ENCODE results near the gene IRF2BP2.

The IRF2BP2 gene

DNA sequence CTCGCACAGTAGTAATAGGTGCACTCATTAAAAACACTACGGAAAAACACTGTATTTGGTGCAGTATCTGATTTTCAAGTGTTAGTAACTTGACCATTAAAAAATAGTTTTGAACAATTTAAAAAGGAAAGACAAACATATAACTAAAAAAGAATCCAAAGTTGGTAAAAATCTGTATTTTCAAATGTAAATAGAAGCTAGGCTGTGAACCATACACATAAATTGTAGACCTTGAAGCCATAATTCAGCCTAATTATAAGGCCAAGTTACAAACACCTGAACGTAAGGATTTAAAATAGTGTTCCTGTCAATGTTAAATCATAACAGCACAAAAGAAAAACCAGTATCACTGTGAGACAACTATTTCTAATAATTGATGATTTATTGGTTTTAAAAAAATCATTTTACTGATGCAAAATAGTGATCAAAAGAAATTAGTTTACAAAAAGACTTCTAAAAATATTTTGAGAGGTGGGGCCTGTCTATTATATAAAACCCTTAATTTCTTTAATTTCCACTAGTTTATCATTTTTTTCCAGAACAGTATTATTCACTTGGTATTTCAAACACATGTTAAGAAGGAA lies 4.5 kb downstream of the IRF2BP2 start:
- H3K4me3 ChIP-seq (replicated peaks; ENCODE audit: low read depth, low read length), result peak overlapping the region; percentile 75
- TF ChIP-seq, protein P1, sequence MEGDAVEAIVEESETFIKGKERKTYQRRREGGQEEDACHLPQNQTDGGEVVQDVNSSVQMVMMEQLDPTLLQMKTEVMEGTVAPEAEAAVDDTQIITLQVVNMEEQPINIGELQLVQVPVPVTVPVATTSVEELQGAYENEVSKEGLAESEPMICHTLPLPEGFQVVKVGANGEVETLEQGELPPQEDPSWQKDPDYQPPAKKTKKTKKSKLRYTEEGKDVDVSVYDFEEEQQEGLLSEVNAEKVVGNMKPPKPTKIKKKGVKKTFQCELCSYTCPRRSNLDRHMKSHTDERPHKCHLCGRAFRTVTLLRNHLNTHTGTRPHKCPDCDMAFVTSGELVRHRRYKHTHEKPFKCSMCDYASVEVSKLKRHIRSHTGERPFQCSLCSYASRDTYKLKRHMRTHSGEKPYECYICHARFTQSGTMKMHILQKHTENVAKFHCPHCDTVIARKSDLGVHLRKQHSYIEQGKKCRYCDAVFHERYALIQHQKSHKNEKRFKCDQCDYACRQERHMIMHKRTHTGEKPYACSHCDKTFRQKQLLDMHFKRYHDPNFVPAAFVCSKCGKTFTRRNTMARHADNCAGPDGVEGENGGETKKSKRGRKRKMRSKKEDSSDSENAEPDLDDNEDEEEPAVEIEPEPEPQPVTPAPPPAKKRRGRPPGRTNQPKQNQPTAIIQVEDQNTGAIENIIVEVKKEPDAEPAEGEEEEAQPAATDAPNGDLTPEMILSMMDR (IDR thresholded peaks at IDR 0.05; ENCODE audit: low read depth, low read length, missing control alignments), result no peak

DNA sequence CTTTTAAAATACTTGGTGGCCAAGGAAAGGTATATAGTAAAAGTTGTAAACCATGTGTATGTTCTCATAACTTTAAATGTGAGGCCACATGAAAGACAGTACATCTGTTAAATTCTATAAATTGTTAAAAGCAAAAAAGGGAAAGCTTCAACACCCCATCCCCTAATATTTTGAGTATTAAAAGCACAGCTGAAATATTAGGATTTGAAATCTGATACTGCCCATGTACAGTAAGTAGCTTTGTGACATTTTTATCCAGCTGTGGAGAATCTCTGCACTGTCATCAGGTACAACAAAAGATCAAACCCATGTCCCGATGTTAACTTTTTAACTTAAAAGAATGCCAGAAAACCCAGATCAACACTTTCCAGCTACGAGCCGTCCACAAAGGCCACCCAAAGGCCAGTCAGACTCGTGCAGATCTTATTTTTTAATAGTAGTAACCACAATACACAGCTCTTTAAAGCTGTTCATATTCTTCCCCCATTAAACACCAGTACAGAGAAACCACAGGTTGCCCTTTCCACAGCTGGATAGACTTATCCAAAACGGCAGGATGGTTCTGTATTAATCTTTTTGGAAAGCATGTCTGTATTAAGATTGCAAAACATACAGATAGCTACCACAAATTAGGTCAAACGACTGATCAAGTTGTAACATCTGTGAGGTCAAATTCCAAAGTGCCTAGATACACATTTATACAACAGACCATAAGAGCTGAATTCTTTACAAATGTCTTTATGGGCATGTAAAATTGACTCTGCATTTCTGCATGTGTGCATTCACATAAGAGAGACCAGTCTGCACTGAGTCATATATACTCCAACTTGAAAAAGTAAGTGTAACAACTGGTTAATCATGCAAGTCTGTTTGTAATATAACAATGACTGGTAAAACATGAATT lies 5.2 kb downstream of the IRF2BP2 start:
- H3K4me3 ChIP-seq (replicated peaks; ENCODE audit: low read depth, low read length), result peak overlapping the region; percentile 75
- no peak for DNase-seq (ENCODE audit: extremely low read depth, low read depth)
- TF ChIP-seq, protein P1 (IDR thresholded peaks at IDR 0.05; ENCODE audit: low read depth, low read length, missing control alignments), result no peak

More for the DNA sequence above, 4.5 kb downstream of the IRF2BP2 start:
- DNase-seq (ENCODE audit: extremely low read depth, low read depth), result no peak

DNA sequence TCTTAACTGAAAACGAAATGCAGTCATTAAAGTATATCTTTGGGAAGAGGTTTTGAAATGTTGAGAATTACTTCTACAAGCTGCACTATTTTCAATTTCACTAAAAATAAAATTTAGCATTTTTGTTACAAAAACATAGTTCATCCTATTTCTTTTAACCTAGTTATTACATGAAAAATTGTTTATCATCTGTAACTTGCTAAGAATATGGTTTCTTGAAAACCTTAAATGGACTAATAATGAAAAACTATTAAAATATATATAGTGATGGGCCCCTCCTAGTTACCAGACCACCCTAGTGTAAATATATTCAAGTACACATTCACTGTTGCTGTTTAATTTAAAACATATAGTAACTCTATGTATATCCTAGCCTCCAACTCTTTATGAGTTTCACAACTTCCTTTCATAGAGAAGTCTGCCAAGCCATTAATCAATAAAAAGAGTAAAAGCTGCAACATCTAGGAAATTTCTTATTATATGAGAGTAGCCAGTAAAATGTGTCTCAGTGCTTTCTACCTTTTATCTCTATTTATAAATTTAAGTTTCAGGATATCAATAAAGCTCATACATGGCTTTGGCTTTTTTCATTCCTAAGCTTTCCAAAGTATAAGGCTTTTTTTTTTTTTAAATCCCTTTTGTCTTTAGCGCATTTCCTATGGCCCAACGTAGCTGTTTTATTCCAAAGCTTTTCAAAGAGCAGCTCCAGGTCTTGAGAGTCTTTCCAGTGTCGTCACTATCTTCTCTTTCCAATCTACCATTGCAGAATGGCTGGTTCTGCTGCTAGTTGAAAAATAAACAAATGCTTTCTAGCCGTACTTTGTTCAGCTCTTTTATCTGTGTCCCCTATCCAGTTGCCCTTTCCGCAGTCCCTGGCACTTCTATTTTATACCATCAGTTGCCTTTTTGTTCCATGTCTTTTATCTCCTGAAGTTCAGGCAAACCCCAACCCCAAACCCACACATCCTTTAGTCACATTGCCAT lies 6.5 kb downstream of the IRF2BP2 start:
- peak overlapping the region; percentile 75 for H3K4me3 ChIP-seq (replicated peaks; ENCODE audit: low read depth, low read length)

DNA sequence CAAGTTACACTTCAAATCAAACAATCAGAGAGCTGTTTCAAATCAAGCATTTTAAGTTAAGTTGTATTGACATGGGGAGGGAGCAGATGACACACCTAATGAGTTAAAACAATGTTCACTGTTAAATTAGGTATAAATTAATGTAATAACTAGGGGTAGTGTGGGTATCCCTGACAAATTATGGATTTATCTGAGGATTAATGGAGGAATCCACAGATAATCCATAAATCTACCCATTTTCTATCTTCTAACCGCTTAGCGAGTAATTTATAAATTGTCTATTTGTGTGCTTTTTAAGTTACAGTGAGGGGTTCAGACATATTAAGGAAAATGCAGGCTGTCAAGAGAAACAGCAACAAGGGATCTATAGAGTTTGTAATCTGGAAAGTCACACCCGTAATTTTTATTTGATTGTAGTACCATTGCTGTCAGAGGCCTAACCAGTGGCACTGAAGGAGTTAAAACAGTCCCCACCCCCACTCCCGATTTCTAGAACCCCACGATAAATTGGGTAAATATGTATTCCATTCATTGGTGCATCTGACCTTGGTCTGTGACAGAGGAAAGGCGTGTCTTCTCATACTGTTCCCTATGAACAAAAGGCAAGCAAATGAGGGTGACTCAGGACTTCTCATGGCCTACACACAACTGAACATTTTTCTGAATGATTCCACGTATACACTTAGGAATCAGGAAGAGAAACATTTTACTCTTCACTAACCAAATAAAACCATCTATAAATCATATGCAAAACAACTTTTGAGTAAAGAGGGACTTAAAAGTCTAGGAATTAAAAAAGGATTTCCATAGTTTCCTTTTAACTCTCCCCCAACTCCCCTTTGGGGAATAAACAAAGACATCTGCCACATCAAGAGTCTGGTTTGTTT lies 7.4 kb downstream of the IRF2BP2 start:
- no peak overlapping the region; the same call in 1 of the 2 replicates for H3K4me3 ChIP-seq (replicated peaks; ENCODE audit: low read depth, low read length)
- peak; percentile 87 for DNase-seq (ENCODE audit: extremely low read depth, low read depth)

More for the DNA sequence above, 6.5 kb downstream of the IRF2BP2 start:
- TF ChIP-seq, protein P1 (IDR thresholded peaks at IDR 0.05; ENCODE audit: low read depth, low read length, missing control alignments), result no peak
- no peak for DNase-seq (ENCODE audit: extremely low read depth, low read depth)

DNA sequence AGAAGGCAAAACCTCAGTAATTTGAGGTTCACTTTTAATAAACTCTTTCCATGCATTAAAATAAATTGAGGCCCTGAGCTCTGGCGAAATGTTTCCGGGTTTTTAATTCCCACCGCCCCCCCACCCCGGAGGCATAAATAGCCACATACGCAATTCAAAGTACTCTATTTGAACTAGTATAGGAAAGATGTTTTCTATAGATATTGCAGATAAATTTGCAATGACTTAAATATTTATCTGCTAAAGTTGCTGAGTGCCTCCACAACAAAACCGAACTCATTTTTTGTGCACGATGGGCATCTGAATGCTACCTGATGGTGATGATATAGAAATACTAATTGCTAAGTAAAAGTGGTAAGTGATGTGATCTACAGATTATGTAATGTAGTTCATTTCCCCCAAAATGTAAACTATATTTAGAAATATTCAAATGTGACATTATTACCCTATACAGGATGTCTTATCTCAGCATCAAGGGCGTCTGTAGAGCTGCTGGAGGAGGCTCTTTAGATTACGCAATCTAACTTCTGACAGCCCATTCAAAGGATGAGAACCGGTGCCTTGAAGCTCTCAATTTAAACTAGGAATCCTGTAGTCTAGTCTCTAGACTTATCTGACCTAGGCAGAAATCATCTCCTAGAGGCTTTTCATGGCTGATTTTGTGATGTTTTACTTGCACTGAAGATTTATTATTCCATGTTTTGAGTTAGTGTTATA lies 8.5 kb downstream of the IRF2BP2 start:
- no peak for DNase-seq (ENCODE audit: extremely low read depth, low read depth)
- H3K4me3 ChIP-seq (replicated peaks; ENCODE audit: low read depth, low read length), result no peak overlapping the region
- TF ChIP-seq, protein P1 (IDR thresholded peaks at IDR 0.05; ENCODE audit: low read depth, low read length, missing control alignments), result no peak

More for the DNA sequence above, 7.4 kb downstream of the IRF2BP2 start:
- TF ChIP-seq, protein P1 (IDR thresholded peaks at IDR 0.05; ENCODE audit: low read depth, low read length, missing control alignments), result no peak

All from HFF-Myc (cell line).